Caco-2 (cell line): ENCODE results near the gene KIF4B. TPM values are rescaled to one million over a fixed set of nuclear protein-coding genes. Genes with fewer than 3 reads are reported as not detected.

Source experiments
- BruUV-seq: library from RNA; stranded (reverse); fragments of 400-500 nt; replicated peaks from 2 replicates; lab custom pipeline; 2021; lab: Mats Ljungman, UMichigan
- CTCF ChIA-PET: fragments of 300-600 bp; sonication (Branson Sonifier 250); formaldehyde crosslinking; loops from one replicate; lab custom pipeline; 2022; ENCODE audit warnings: antibody characterized with exemption; lab: Charles Lee
- POLR2A ChIA-PET: fragments of 300-600 bp; sonication (Branson Sonifier 250); formaldehyde crosslinking; loops from one replicate; lab custom pipeline; 2022; ENCODE audit warnings: antibody characterized with exemption; lab: Charles Lee
- DNase-seq, 2 experiments: peaks; one replicate each; pipeline versions ENCODE4 v3.0.0 to v3.0.0-alpha.2; 2020 to 2022
- H3K27me3 ChIP-seq: replicated peaks from 2 replicates; pipeline ENCODE4 v1.6.0; 2011; ENCODE audit warnings: low read length; ENCODE audit not compliant: control insufficient read depth, insufficient read depth
- H3K36me3 ChIP-seq: 2 replicates; pipeline ENCODE4 v1.5.1; 2011; ENCODE audit warnings: low read length; ENCODE audit not compliant: control insufficient read depth, insufficient read depth
- H3K4me1 ChIP-seq: fragments of 250-450 bp; sonication (Bioruptor Pico); 2 replicates; pipeline ENCODE4 v1.5.1; 2020; ENCODE audit warnings: mild to moderate bottlenecking
- H3K4me3 ChIP-seq: 2 replicates; pipeline ENCODE4 v1.5.1; 2011; ENCODE audit warnings: low read depth, mild to moderate bottlenecking, control low read depth, low read length
- H3K9me3 ChIP-seq: fragments of 250-450 bp; sonication (Bioruptor Pico); 2 replicates; pipeline ENCODE4 v1.5.1; 2020; ENCODE audit warnings: mild to moderate bottlenecking, moderate library complexity
- H3K27ac Mint-ChIP-seq: one replicate; pipeline ENCODE4 v1.8.0; 2022; ENCODE audit warnings: mixed read lengths; ENCODE audit not compliant: unreplicated experiment
- H3K27me3 Mint-ChIP-seq: one replicate; pipeline ENCODE4 v1.8.0; 2022; ENCODE audit warnings: mixed read lengths; ENCODE audit not compliant: insufficient read depth, unreplicated experiment
- H3K36me3 Mint-ChIP-seq: one replicate; pipeline ENCODE4 v1.8.0; 2022; ENCODE audit warnings: mild to moderate bottlenecking, mixed read lengths; ENCODE audit not compliant: insufficient read depth, unreplicated experiment
- H3K4me1 Mint-ChIP-seq: one replicate; pipeline ENCODE4 v1.8.0; 2022; ENCODE audit warnings: low read depth, mixed read lengths; ENCODE audit not compliant: unreplicated experiment
- H3K4me3 Mint-ChIP-seq: one replicate; pipeline ENCODE4 v1.8.0; 2022; ENCODE audit warnings: mild to moderate bottlenecking, moderate library complexity, mixed read lengths; ENCODE audit not compliant: unreplicated experiment
- H3K9me3 Mint-ChIP-seq: one replicate; pipeline ENCODE4 v1.8.0; 2022; ENCODE audit warnings: mixed read lengths; ENCODE audit not compliant: unreplicated experiment
- CTCF ChIP-seq, 2 experiments: fragments of 200-600 bp in 1 of 2; IDR thresholded peaks; 1 replicate in 1 of 2; 2 replicates in 1 of 2; pipeline versions ENCODE4 v1.5.1 to v1.8.0; 2011 to 2022; ENCODE audit warnings: antibody characterized with exemption in 1 of 2, control low read depth in 1 of 2, inconsistent platforms in 1 of 2, low read depth in 1 of 2, low read length in 1 of 2, mild to moderate bottlenecking in 1 of 2, moderate library complexity in 1 of 2; ENCODE audit not compliant: insufficient read depth in 1 of 2, severe bottlenecking in 1 of 2, unreplicated experiment in 1 of 2
- intact Hi-C: fragments of 100-400 bp; cut with micrococcal nuclease; formaldehyde crosslinking; loops from one replicate; pipeline ENCODE4 v1.10.0; 2022; ENCODE audit not compliant: unreplicated experiment
- total RNA-seq: library from RNA; stranded (reverse); gene quantifications from 2 replicates; pipeline ENCODE4 v1.2.3, GENCODE V29; 2022

Gene KIF4B
- total RNA-seq, 1 experiment from 2014 or later: 0.14 TPM

DNA sequence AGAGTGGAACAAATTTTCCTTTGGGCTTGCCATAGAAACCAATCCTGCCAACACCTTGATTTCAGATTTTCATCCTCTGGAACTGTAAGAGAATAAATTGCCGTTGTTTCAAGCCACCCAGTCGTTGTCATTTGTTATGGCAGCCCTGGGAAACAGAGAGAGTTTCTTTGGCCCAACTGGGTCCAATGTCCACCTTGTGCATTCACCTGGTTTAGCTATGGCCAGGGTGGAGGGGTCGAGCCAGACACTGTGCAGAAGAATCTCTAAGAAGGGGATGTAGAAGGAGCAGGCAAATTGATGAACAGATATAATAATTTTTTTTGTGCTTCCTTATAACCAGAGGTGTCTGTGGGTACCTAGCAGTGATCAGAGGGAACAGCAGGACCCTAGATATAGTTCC, 9.8 kb downstream of the KIF4B start:
- Histone ChIP-seq H3K36me3 (no peaks in the 10 kb centered on the region), H3K4me1 (no peaks in the 10 kb centered on the region), H3K4me3 (no peak overlapping the region), H3K27me3 (peaks cover 1% of the 10 kb centered on the region; the same call in 1 of the 2 replicates), H3K9me3 (no peaks in the 10 kb centered on the region)
- ChIA-PET POLR2A (no interaction called here), CTCF (no interaction called here)
- Mint-ChIP-seq H3K9me3 (no peaks in the 10 kb centered on the region), H3K4me1 (no peaks in the 10 kb centered on the region), H3K27ac (no peak overlapping the region), H3K4me3 (no peak overlapping the region), H3K27me3 (peaks cover 7% of the 10 kb centered on the region), H3K36me3 (no peaks in the 10 kb centered on the region)
- intact Hi-C loops: no loop called here
- TF ChIP-seq CTCF (IDR thresholded peaks at IDR 0.05; ENCODE audit: insufficient read depth in 1 of 2, low read depth in 1 of 2, low read length in 1 of 2, severe bottlenecking in 1 of 2, unreplicated experiment in 1 of 2): no peak
- BruUV-seq: no TSS peak
- no peak for DNase-seq

- Mint-ChIP-seq H3K27me3 (peaks cover 7% of the 10 kb centered on the region), H3K9me3 (no peaks in the 10 kb centered on the region), H3K4me3 (no peak overlapping the region), H3K27ac (no peak overlapping the region), H3K36me3 (no peaks in the 10 kb centered on the region), H3K4me1 (no peaks in the 10 kb centered on the region)
- Histone ChIP-seq H3K4me1 (no peaks in the 10 kb centered on the region), H3K27me3 (peaks cover 1% of the 10 kb centered on the region; the same call in 1 of the 2 replicates), H3K4me3 (no peak overlapping the region), H3K36me3 (no peaks in the 10 kb centered on the region), H3K9me3 (no peaks in the 10 kb centered on the region)
- no TSS peak for BruUV-seq
- CTCF ChIA-PET: no interaction called here
- intact Hi-C loops: no loop called here
- POLR2A ChIA-PET: no interaction called here
- TF ChIP-seq CTCF (IDR thresholded peaks at IDR 0.05; ENCODE audit: insufficient read depth in 1 of 2, low read depth in 1 of 2, low read length in 1 of 2, severe bottlenecking in 1 of 2, unreplicated experiment in 1 of 2): no peak
- no peak for DNase-seq
Observed at GRCh38 chr5:155024015-155024414, 10.5 kb downstream of the KIF4B start.

- no TSS peak for BruUV-seq
- intact Hi-C loops: no loop called here
- Histone ChIP-seq H3K27me3 (peaks cover 1% of the 10 kb centered on the region; the same call in 1 of the 2 replicates), H3K4me3 (no peak overlapping the region), H3K4me1 (no peaks in the 10 kb centered on the region), H3K36me3 (no peaks in the 10 kb centered on the region), H3K9me3 (no peaks in the 10 kb centered on the region)
- Mint-ChIP-seq H3K4me3 (no peak overlapping the region), H3K9me3 (no peaks in the 10 kb centered on the region), H3K36me3 (no peaks in the 10 kb centered on the region), H3K4me1 (no peaks in the 10 kb centered on the region), H3K27ac (no peak overlapping the region), H3K27me3 (peaks cover 7% of the 10 kb centered on the region)
- no peak for TF ChIP-seq CTCF (IDR thresholded peaks at IDR 0.05; ENCODE audit: insufficient read depth in 1 of 2, low read depth in 1 of 2, low read length in 1 of 2, severe bottlenecking in 1 of 2, unreplicated experiment in 1 of 2)
- ChIA-PET POLR2A (no interaction called here), CTCF (no interaction called here)
- no peak for DNase-seq
Observed at GRCh38 chr5:155025895-155026294, 12.3 kb downstream of the KIF4B start.
